Kidney glomerular epithelial cell (primary cell): ENCODE results near the gene VTN.

ENCODE experiments used
- DNase-seq: peaks from one replicate; lab custom pipeline; 2025; lab: John Stamatoyannopoulos, UW

Gene VTN

DNA sequence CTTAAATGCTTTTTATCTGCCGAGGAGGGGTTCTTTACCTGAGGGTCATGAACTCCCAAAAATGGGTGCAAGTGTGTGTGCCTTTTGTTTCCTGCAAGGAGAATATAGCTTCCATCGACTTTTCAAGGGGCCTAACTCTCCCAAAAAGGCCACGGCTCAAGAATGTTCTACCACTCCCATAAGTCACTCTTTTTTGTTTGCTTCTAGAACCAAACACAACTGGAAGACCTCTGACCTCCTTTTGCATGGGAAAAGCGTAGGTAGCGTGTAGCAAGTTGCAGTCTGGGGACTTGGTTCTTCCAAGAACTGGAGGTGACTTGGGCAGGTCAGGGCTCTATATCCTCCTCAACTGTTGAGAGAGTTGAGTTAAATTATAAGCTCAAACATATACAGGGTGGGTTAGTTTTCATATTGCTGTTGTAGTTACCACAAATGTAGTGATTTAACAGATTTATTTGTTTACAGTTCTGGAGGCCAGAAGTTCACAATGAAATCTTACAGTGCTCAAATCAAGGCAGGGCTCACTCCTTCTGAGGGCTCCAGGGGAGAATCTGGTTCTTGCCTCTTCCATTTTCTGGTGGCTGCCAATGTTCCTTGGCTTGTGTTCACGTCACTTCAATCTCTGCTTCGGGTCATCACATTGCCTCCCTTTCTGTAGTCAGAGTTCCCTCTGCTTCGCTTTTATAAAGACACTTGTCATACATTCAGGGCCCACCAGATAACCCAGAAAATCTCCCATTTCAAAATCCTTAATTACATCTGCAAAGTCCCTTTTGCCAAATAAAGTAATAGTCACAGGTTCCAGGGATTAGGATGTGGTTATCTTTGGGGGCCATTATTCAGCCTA is 49.7 kb downstream of the VTN start:
- DNase-seq = no peak

DNA sequence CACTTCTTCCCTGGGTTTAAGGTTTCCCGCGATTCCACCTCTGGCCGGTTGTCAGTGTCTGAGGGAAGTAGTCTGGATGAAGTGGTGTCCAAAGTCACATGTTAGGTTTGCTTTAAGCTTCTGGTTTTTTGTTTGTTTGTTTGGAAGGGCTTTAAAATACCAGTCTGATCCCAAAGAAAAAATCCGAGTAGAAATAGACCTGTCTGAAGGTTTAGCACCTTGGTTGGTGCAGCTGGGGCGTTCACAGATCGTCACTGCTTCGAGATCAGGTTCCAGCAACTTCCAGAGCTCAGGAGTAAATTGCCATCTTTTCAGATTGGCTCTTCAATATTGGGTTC is 50.5 kb downstream of the VTN start:
- DNase-seq = no peak

DNA sequence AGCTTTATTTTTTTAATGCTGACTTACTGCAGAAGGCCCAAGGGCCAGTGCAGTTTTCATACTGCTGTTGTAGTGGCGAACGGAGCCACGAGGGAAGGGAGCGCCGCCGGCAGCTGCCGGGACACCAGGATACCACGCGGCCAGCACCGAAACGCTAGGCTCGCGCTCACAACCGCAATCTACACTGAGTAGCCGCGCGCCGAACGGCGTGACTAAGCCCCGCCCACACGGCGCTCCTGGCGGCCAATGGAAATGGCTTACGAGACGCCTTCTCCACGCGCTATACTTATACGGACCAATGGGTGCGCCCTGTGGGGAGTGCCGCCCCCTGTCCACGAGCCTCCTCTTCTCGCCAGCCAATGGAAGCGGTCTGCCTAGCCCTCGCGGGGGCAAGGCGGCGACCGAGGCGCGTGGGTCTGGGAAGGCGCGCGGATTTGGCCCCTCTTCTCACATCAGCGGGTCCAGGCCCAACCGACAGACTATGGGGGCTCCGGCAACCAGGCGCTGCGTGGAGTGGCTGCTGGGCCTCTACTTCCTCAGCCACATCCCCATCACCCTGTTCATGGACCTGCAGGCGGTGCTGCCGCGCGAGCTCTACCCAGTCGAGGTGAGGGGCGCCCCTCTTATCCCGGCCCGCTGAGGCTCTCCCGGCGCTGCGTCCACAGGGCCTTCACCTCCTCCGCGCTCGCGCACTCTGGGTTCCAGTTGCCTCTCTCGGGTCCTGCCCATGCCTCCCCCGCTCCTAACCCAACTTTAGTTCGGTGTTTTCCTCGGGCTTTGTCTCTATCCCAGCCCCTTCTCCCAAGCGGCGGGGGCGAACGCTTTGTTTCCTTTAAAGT is 51.1 kb downstream of the VTN start, which contains the start of gene TMEM97:
TMEM97 (plus strand) TSS at position 442 of the 839 bp plus-strand sequence; CDS start at position 482, 40 bp downstream.
- DNase-seq = peak; percentile 94

DNA sequence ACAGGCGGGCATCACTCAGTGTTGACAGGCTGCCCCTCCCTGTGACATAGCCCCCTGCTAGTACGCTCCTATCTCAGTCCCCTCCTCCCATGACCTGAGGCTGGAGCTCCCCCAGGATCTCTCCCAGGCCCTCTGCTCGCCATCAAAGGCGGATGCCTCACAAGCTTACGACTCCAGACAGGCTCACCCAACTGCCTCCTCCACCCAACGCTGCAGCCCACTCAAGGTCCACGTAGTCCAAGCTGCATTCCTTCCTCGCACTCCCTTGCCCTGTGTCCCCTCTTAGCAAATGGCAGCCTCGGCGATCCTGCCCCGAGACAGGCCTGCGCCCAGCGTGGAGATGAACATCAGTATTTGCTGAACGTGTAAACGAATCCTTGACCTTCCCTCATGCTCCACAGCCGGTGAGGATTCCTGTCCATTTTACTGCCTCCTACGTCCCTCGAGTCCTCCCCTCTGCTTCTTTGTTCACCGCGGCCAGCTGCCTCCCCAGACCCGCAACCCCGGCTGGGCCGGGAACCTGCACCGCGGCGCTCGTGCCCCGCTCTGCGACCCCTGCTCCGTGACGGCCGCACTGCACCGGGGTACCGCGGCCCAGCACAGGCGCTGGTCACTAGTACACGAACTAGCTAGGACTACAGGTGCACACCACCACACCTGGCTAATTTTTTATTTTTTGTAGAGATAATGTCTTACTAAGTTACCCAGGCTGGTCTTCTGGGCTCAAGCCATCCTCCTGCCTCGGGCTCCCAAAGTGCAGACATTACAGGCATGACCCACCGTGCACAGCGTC is 51.9 kb downstream of the VTN start:
- DNase-seq = no peak
